SK-N-SH (cell line): ENCODE results near the gene MFSD11. TPM values are rescaled to one million over a fixed set of nuclear protein-coding genes. Genes with fewer than 3 reads are reported as not detected.

Experiments used
- CTCF ChIA-PET: fragments of 300-600, 350-600 bp; formaldehyde crosslinking; extraction: SDS; loops from one replicate; lab custom pipeline; 2021; lab: Yijun Ruan, JAX
- POLR2A ChIA-PET: fragments of 350-600 bp; sonication (Branson Sonifier 250); formaldehyde crosslinking; extraction: SDS; loops from one replicate; lab custom pipeline; 2020; ENCODE audit warnings: antibody characterized with exemption, inconsistent platforms; lab: Yijun Ruan, JAX
- DNase-seq: peaks from one replicate; pipeline ENCODE4 v3.0.0; 2012
- H2AFZ ChIP-seq: fragments of 200-600 bp; sonication (generic); 2 replicates; pipeline ENCODE4 v1.8.1; 2016; ENCODE audit warnings: antibody characterized with exemption, mild to moderate bottlenecking, low read depth
- H3F3A ChIP-seq: fragments of 200-600 bp; sonication (generic); replicated peaks from 2 replicates; pipeline ENCODE3; 2016; ENCODE audit warnings: antibody characterized with exemption, mild to moderate bottlenecking; ENCODE audit not compliant: insufficient read depth
- H3K27ac ChIP-seq, 2 experiments: fragments of 200-500 bp in 1 of 2; fragments of 200-600 bp in 1 of 2; sonication (Bioruptor generic) in 1 of 2; sonication (generic), shearing (Covaris generic) in 1 of 2; 2 replicates each; pipeline versions ENCODE4 v1.5.1 to v1.6.1; 2014 to 2016; ENCODE audit warnings: low read depth in 2 of 2, inconsistent platforms in 1 of 2, low read length in 1 of 2, mild to moderate bottlenecking in 1 of 2, mixed read lengths in 1 of 2
- H3K27me3 ChIP-seq: fragments of 200-600 bp; sonication (generic), shearing (Covaris generic); 2 replicates; pipeline ENCODE4 v1.6.1; 2016; ENCODE audit warnings: mixed run types; ENCODE audit not compliant: insufficient read depth
- H3K36me3 ChIP-seq, 2 experiments: fragments of 200-500 bp in 1 of 2; fragments of 200-600 bp in 1 of 2; sonication (Bioruptor generic) in 1 of 2; sonication (generic) in 1 of 2; replicated peaks in 1 of 2; 2 replicates each; pipeline versions ENCODE3 to v1.5.1; 2014 to 2016; ENCODE audit warnings: low read length in 1 of 2, mild to moderate bottlenecking in 1 of 2; ENCODE audit not compliant: insufficient read depth in 2 of 2, control insufficient read depth in 1 of 2
- H3K4me1 ChIP-seq, 2 experiments: fragments of 200-500 bp in 1 of 2; fragments of 200-600 bp in 1 of 2; sonication (Bioruptor generic) in 1 of 2; sonication (generic), shearing (Covaris generic) in 1 of 2; 2 replicates each; pipeline versions ENCODE4 v1.5.1 to v1.6.1; 2014 to 2016; ENCODE audit warnings: low read depth in 1 of 2, low read length in 1 of 2, mixed run types in 1 of 2; ENCODE audit not compliant: insufficient read depth in 2 of 2, control insufficient read depth in 1 of 2
- H3K4me2 ChIP-seq: fragments of 200-600 bp; sonication (generic), shearing (Covaris generic); 2 replicates; pipeline ENCODE4 v1.6.1; 2017; ENCODE audit warnings: mixed run types
- H3K4me3 ChIP-seq, 2 experiments: fragments of 200-500 bp in 1 of 2; fragments of 200-600 bp in 1 of 2; sonication (Bioruptor generic) in 1 of 2; sonication (generic), shearing (Covaris generic) in 1 of 2; 2 replicates each; pipeline versions ENCODE4 v1.5.1 to v1.8.1; 2014 to 2016; ENCODE audit warnings: low read depth in 2 of 2, inconsistent platforms in 1 of 2, low read length in 1 of 2, mild to moderate bottlenecking in 1 of 2, mixed read lengths in 1 of 2, moderate library complexity in 1 of 2
- H3K79me2 ChIP-seq: fragments of 200-600 bp; sonication (generic); 2 replicates; pipeline ENCODE4 v1.8.1; 2017; ENCODE audit warnings: mild to moderate bottlenecking; ENCODE audit not compliant: insufficient read depth
- H3K9ac ChIP-seq: fragments of 200-600 bp; sonication (generic); 2 replicates; pipeline ENCODE4 v1.6.1; 2017; ENCODE audit warnings: mixed run types
- H3K9me2 ChIP-seq: fragments of 200-600 bp; sonication (generic); 2 replicates; pipeline ENCODE4 v1.6.1; 2017; ENCODE audit warnings: mixed run types
- H3K9me3 ChIP-seq: fragments of 200-600 bp; sonication (generic); 2 replicates; pipeline ENCODE4 v1.6.1; 2017; ENCODE audit warnings: mixed run types, mild to moderate bottlenecking, moderate library complexity
- H4K20me1 ChIP-seq: fragments of 200-600 bp; sonication (generic); 2 replicates; pipeline ENCODE4 v1.6.1; 2017; ENCODE audit warnings: mild to moderate bottlenecking, mixed run types; ENCODE audit not compliant: insufficient read depth
- EZH2phosphoT487 ChIP-seq: fragments of 200-600 bp; sonication (generic); IDR thresholded peaks from 2 replicates; pipeline ENCODE4 v1.6.1; 2017; ENCODE audit warnings: low read depth, mixed run types, mild to moderate bottlenecking, antibody characterized with exemption, moderate library complexity, borderline replicate concordance
- FOXJ3 ChIP-seq: sonication (generic); formaldehyde crosslinking; IDR thresholded peaks from 2 replicates; pipeline ENCODE4 v1.5.1; 2020; ENCODE audit warnings: mild to moderate bottlenecking, missing genetic modification reagents
- FOXM1 ChIP-seq: IDR thresholded peaks from 2 replicates; pipeline ENCODE4 v1.4.0; 2012; ENCODE audit warnings: low read depth, mild to moderate bottlenecking
- GATA2 ChIP-seq: sonication (generic); formaldehyde crosslinking; IDR thresholded peaks from 2 replicates; pipeline ENCODE4 v1.5.0; 2020; ENCODE audit warnings: mild to moderate bottlenecking, missing genetic modification reagents
- JUND ChIP-seq: IDR thresholded peaks from 2 replicates; pipeline ENCODE4 v1.4.0; 2012
- POLR2AphosphoS5 ChIP-seq: IDR thresholded peaks from 2 replicates; pipeline ENCODE4 v1.6.1; 2012; ENCODE audit warnings: low read depth, low read length
- REST ChIP-seq: IDR thresholded peaks from 2 replicates; pipeline ENCODE4 v1.6.1; 2012; ENCODE audit warnings: mild to moderate bottlenecking, low read depth, low read length, moderate library complexity
- RFX5 ChIP-seq: IDR thresholded peaks from 2 replicates; pipeline ENCODE4 v1.6.1; 2012; ENCODE audit warnings: mild to moderate bottlenecking, improper control_type of control experiment, low read length
- SMC3 ChIP-seq: IDR thresholded peaks from 2 replicates; pipeline ENCODE4 v1.6.1; 2012; ENCODE audit warnings: low read depth, low read length, improper control_type of control experiment
- TCF12 ChIP-seq: IDR thresholded peaks from 2 replicates; pipeline ENCODE4 v1.4.0; 2012
- WGBS: methylation state at CpG from one replicate; pipeline ENCODE4 v1.1.6; 2017; ENCODE audit warnings: low lambda C conversion rate; 5-methylcytosine and 5-hydroxymethylcytosine counted together
- polyA plus RNA-seq, 3 experiments: library from polyadenylated mRNA; depleted of rRNA; stranded (reverse); fragments of >200 nt; gene quantifications; 2 replicates each; pipeline ENCODE4 v1.2.3, GENCODE V29; 2012
- TF ChIP-seq, protein P1 (sequence below): fragments of 150-350 bp; IDR thresholded peaks from 2 replicates; pipeline ENCODE4 v1.6.1; 2017; ENCODE audit warnings: antibody characterized with exemption, low read length, low read depth, borderline replicate concordance
- TF ChIP-seq, protein P2 (sequence below): fragments of 200-600 bp; sonication (generic); IDR thresholded peaks from 2 replicates; pipeline ENCODE4 v1.6.1; 2017; ENCODE audit warnings: antibody characterized with exemption, mild to moderate bottlenecking, moderate library complexity
- TF ChIP-seq, protein P3 (sequence below): IDR thresholded peaks from 2 replicates; pipeline ENCODE4 v1.4.0; 2012; ENCODE audit warnings: low read depth, borderline replicate concordance

MFSD11 gene
- polyA plus RNA-seq, 1 of the 3 experiments (the other 2 are of a cell fraction) = 22.7 TPM

DNA sequence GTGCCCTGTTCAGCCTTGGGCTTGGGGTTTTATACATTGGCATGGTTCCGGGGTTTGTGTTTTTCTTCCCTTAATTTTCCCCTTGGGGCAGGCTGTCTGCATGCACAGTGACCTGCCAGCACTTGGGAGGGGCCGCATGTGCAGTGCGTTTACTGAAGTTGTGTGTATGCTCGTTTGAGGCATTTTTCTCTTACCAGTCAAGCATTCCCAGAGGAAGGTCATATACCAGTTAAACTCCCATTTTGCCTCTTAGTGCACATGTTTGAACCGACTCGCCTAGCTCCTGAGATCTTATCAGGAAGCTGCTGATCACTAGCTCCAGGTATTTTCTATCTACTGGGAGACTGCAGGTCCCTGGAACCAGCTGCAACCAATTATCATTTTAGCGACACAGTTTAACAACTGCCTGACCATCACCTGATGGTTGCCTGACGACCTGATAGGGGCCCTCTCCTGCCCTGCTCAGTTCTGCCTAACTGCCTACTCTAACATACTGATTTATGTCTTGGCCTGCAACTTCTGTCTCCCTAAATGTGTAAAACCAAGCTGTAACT, 51.4 kb downstream of the MFSD11 start:
- no peak overlapping the region for H2AFZ ChIP-seq
- H3K4me1 ChIP-seq = peaks cover 11 to 15% of the 10 kb centered on the region in 2 experiments
- no peaks in the 10 kb centered on the region for H3K36me3 ChIP-seq
- 60% methylated on average over 8 of the region's 8 CpGs for WGBS
- ChIA-PET POLR2A (interaction anchor here (0.6 to 1.2 kb wide), 3 partner anchors 9 to 52 kb away, joined by 3 to 8 read pairs (median 4); partner anchors contain the start of gene SRSF2), CTCF (interaction anchor here (0.8 to 2.1 kb wide), 4 partner anchors 27 to 277 kb away, joined by 3 to 7 read pairs (median 4); no protein-coding TSS in a partner anchor)
- H3K4me2 ChIP-seq = no peak overlapping the region
- peak; percentile 48 for DNase-seq
- peak overlapping the region in 1 of 2 experiments; percentile 77; a peak in 2 of 4 replicates for H3K27ac ChIP-seq
- TF ChIP-seq TCF12 (0 out of 2 replicates have a peak, but pooled peaks have one; percentile 36), REST (no peak), GATA2 (CRISPR knock-in tag) (peak; percentile 83)
- TF ChIP-seq, protein P1, sequence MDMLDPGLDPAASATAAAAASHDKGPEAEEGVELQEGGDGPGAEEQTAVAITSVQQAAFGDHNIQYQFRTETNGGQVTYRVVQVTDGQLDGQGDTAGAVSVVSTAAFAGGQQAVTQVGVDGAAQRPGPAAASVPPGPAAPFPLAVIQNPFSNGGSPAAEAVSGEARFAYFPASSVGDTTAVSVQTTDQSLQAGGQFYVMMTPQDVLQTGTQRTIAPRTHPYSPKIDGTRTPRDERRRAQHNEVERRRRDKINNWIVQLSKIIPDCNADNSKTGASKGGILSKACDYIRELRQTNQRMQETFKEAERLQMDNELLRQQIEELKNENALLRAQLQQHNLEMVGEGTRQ = no peak
- no peak overlapping the region for H3K4me3 ChIP-seq
- H3F3A ChIP-seq = peaks cover 12% of the 10 kb centered on the region
- no peaks in the 10 kb centered on the region for H4K20me1 ChIP-seq
- no peaks in the 10 kb centered on the region for H3K27me3 ChIP-seq
- H3K79me2 ChIP-seq = no peaks in the 10 kb centered on the region
- H3K9me3 ChIP-seq = no peaks in the 10 kb centered on the region
- H3K9me2 ChIP-seq = no peaks in the 10 kb centered on the region
- H3K9ac ChIP-seq = no peak overlapping the region

- CTCF ChIA-PET = interaction anchor here (0.6 to 2.7 kb wide), 8 partner anchors 12 to 276 kb away, joined by 3 to 7 read pairs (median 6); no protein-coding TSS in a partner anchor
- peak overlapping the region; percentile 37; the same call in 1 of the 2 replicates for H2AFZ ChIP-seq
- TF ChIP-seq, protein P1 = no peak
- TF ChIP-seq FOXM1 (no peak), JUND (peak; percentile 82), POLR2AphosphoS5 (peak; percentile 20; the same call in 1 of the 2 replicates), SMC3 (no peak), FOXJ3 (CRISPR knock-in tag) (no peak), EZH2phosphoT487 (no peak), TCF12 (peak; percentile 88), RFX5 (no peak)
- TF ChIP-seq, protein P2, sequence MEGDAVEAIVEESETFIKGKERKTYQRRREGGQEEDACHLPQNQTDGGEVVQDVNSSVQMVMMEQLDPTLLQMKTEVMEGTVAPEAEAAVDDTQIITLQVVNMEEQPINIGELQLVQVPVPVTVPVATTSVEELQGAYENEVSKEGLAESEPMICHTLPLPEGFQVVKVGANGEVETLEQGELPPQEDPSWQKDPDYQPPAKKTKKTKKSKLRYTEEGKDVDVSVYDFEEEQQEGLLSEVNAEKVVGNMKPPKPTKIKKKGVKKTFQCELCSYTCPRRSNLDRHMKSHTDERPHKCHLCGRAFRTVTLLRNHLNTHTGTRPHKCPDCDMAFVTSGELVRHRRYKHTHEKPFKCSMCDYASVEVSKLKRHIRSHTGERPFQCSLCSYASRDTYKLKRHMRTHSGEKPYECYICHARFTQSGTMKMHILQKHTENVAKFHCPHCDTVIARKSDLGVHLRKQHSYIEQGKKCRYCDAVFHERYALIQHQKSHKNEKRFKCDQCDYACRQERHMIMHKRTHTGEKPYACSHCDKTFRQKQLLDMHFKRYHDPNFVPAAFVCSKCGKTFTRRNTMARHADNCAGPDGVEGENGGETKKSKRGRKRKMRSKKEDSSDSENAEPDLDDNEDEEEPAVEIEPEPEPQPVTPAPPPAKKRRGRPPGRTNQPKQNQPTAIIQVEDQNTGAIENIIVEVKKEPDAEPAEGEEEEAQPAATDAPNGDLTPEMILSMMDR = no peak
- TF ChIP-seq, protein P3, sequence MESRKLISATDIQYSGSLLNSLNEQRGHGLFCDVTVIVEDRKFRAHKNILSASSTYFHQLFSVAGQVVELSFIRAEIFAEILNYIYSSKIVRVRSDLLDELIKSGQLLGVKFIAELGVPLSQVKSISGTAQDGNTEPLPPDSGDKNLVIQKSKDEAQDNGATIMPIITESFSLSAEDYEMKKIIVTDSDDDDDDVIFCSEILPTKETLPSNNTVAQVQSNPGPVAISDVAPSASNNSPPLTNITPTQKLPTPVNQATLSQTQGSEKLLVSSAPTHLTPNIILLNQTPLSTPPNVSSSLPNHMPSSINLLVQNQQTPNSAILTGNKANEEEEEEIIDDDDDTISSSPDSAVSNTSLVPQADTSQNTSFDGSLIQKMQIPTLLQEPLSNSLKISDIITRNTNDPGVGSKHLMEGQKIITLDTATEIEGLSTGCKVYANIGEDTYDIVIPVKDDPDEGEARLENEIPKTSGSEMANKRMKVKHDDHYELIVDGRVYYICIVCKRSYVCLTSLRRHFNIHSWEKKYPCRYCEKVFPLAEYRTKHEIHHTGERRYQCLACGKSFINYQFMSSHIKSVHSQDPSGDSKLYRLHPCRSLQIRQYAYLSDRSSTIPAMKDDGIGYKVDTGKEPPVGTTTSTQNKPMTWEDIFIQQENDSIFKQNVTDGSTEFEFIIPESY = no peak
These were observed 53.4 kb downstream of the MFSD11 start for GRCh38 chr17:76791053-76791980.

More at GRCh38 chr17:76791053-76791980, 53.4 kb downstream of the MFSD11 start:
- peaks cover 12% of the 10 kb centered on the region for H3F3A ChIP-seq
- H3K9me2 ChIP-seq = no peaks in the 10 kb centered on the region
- POLR2A ChIA-PET = no interaction called here
- no peaks in the 10 kb centered on the region for H3K36me3 ChIP-seq
- H3K4me3 ChIP-seq = peak overlapping the region; percentile 9 to 29; a peak in 3 of 4 replicates
- no peak overlapping the region for H3K9ac ChIP-seq
- no peaks in the 10 kb centered on the region for H3K9me3 ChIP-seq
- H3K4me2 ChIP-seq = peak overlapping the region; percentile 74
- WGBS = 34% methylated on average over 11 of the region's 11 CpGs
- no peaks in the 10 kb centered on the region for H4K20me1 ChIP-seq
- H3K27me3 ChIP-seq = no peaks in the 10 kb centered on the region
- H3K4me1 ChIP-seq = peaks cover 11 to 15% of the 10 kb centered on the region in 2 experiments
- H3K27ac ChIP-seq = peak overlapping the region; percentile 63 to 67; a peak in 3 of 4 replicates
- DNase-seq = peak; percentile 62
- no peaks in the 10 kb centered on the region for H3K79me2 ChIP-seq
